GM06990 (cell line): ENCODE data around the gene FMNL2.

Source experiments
- DNase-seq: peaks from one replicate; pipeline ENCODE4 v3.0.0-alpha.2; 2011; ENCODE audit not compliant: insufficient read length; ENCODE audit errors: extremely low read depth
- H3K27me3 ChIP-seq: replicated peaks from 2 replicates; pipeline ENCODE4 v1.6.0; 2011; ENCODE audit warnings: low read length; ENCODE audit not compliant: control insufficient read depth, insufficient read depth
- H3K36me3 ChIP-seq: 2 replicates; pipeline ENCODE4 v1.5.1; 2011; ENCODE audit warnings: low read length; ENCODE audit not compliant: control insufficient read depth, insufficient read depth
- H3K4me3 ChIP-seq: replicated peaks from 2 replicates; pipeline ENCODE4 v1.5.1; 2011; ENCODE audit warnings: low read depth, mild to moderate bottlenecking, control low read depth, low read length
- CTCF ChIP-seq: IDR thresholded peaks from 2 replicates; pipeline ENCODE4 v1.5.1; 2011; ENCODE audit warnings: low read length, control low read depth, mild to moderate bottlenecking, inconsistent platforms; ENCODE audit not compliant: insufficient read depth, poor library complexity, severe bottlenecking

FMNL2 gene

GRCh38 chr2:152489364-152489763 lies 154.4 kb downstream of the FMNL2 start:
- TF ChIP-seq CTCF: no peak
- no peak for DNase-seq

GRCh38 chr2:152490686-152491455 lies 155.9 kb downstream of the FMNL2 start:
- DNase-seq: no peak
- TF ChIP-seq CTCF: no peak
- no peak overlapping the region for H3K4me3 ChIP-seq
- H3K36me3 ChIP-seq: no peaks in the 10 kb centered on the region
- H3K27me3 ChIP-seq: no peaks in the 10 kb centered on the region

More at GRCh38 chr2:152489364-152489763, 154.4 kb downstream of the FMNL2 start:
- Histone ChIP-seq H3K27me3 (no peaks in the 10 kb centered on the region), H3K36me3 (no peaks in the 10 kb centered on the region), H3K4me3 (no peak overlapping the region)

- DNase-seq: no peak
- no peaks in the 10 kb centered on the region for H3K36me3 ChIP-seq
- no peaks in the 10 kb centered on the region for H3K27me3 ChIP-seq
- no peak for TF ChIP-seq CTCF
- no peak overlapping the region for H3K4me3 ChIP-seq
Measured at GRCh38 chr2:152492131-152492530, 157.2 kb downstream of the FMNL2 start.

GRCh38 chr2:152492911-152493310 lies 157.9 kb downstream of the FMNL2 start:
- no peak overlapping the region for H3K4me3 ChIP-seq
- DNase-seq: no peak
- H3K36me3 ChIP-seq: no peaks in the 10 kb centered on the region
- TF ChIP-seq CTCF: no peak
- H3K27me3 ChIP-seq: no peaks in the 10 kb centered on the region

- no peak for DNase-seq
- H3K4me3 ChIP-seq: no peak overlapping the region
- H3K27me3 ChIP-seq: no peaks in the 10 kb centered on the region
- TF ChIP-seq CTCF: no peak
- H3K36me3 ChIP-seq: no peaks in the 10 kb centered on the region
Measured at GRCh38 chr2:152493417-152493816, 158.4 kb downstream of the FMNL2 start.
